ENCODE results near the gene NRXN3. TPM values are rescaled to one million over a fixed set of nuclear protein-coding genes. Genes with fewer than 3 reads are reported as not detected.

Gene NRXN3
- total RNA-seq, 5 donors from 2014 or later (not counting 1 experiment from before 2014, with no cell fraction given), result not detected

DNA sequence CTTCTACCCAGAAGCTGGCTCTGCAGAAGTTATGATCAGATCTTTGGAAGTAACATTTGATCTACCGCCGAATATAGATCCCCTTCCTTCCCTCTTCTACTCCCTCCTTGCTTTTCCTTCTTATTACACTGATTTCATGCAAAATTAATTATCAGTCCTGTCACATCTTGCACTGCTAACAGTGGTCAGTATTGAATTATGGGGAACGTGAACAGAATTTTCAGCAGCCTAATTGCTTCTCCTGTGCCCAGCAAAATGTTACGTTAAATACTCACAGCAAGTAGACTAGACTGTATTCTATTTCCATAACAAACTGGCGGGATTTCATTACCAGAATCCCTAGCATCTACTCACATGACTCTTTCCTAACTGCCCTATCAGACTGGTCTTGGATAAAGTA is 1444.3 kb downstream of the NRXN3 start:
- Mint-ChIP-seq H3K4me1 (peaks cover 0 to 5% (median 0%) of the 10 kb centered on the region in 3 donors), H3K4me3 (no peak overlapping the region), H3K27me3 (no peaks in the 10 kb centered on the region), H3K9me3 (peaks cover 0 to 9% (median 0%) of the 10 kb centered on the region in 3 donors), H3K27ac (no peak overlapping the region), H3K36me3 (no peaks in the 10 kb centered on the region)
- Histone ChIP-seq H3K9me3 (no peaks in the 10 kb centered on the region), H3K4me3 (ENCODE audit: control insufficient read depth in 1 of 2, extremely low read depth in 1 of 2, low read length in 1 of 2) (no peak overlapping the region), H3K27ac (ENCODE audit: low read length) (no peak overlapping the region), H3K4me1 (ENCODE audit: control insufficient read depth in 1 of 2, extremely low read depth in 1 of 2, insufficient read depth in 2 of 2, low read length in 2 of 2) (no peaks in the 10 kb centered on the region), H3K36me3 (ENCODE audit: control insufficient read depth in 2 of 2, extremely low read depth in 1 of 2, insufficient read depth in 1 of 2, low read length in 1 of 2) (no peaks in the 10 kb centered on the region), H3K27me3 (replicated peaks in 1 of 2; ENCODE audit: control insufficient read depth in 2 of 2, extremely low read depth in 1 of 2, insufficient read depth in 2 of 2, low read length in 1 of 2) (no peaks in the 10 kb centered on the region)
- no peak for ATAC-seq (replicated peaks in 1 of 4)
- DNase-seq, result no peak
- WGBS (ENCODE audit: insufficient coverage), result no CpG with 5 or more reads among the region's 5 CpGs
- CTCF ChIA-PET, result no interaction called here
- POLR2A ChIA-PET, result no interaction called here

GRCh38 chr14:79627058-79627457 is 1456.9 kb downstream of the NRXN3 start:
- no peaks in the 10 kb centered on the region for H3K4me1 ChIP-seq (ENCODE audit: control insufficient read depth in 1 of 2, extremely low read depth in 1 of 2, insufficient read depth in 2 of 2, low read length in 2 of 2)
- no peaks in the 10 kb centered on the region for H3K9me3 ChIP-seq
- no peak overlapping the region for H3K4me3 ChIP-seq (ENCODE audit: control insufficient read depth in 1 of 2, extremely low read depth in 1 of 2, low read length in 1 of 2)
- ATAC-seq (replicated peaks in 1 of 4), result no peak
- H3K27me3 ChIP-seq (replicated peaks in 1 of 2; ENCODE audit: control insufficient read depth in 2 of 2, extremely low read depth in 1 of 2, insufficient read depth in 2 of 2, low read length in 1 of 2), result no peaks in the 10 kb centered on the region
- ChIA-PET CTCF (no interaction called here), POLR2A (no interaction called here)
- H3K9me3 Mint-ChIP-seq, result peaks cover 9 to 13% (median 9%) of the 10 kb centered on the region in 3 donors
- no peak for DNase-seq
- H3K4me3 Mint-ChIP-seq, result no peak overlapping the region
- no peaks in the 10 kb centered on the region for H3K36me3 Mint-ChIP-seq
- H3K27me3 Mint-ChIP-seq, result no peaks in the 10 kb centered on the region
- no peak overlapping the region for H3K27ac Mint-ChIP-seq
- no peaks in the 10 kb centered on the region for H3K4me1 Mint-ChIP-seq
- no peaks in the 10 kb centered on the region for H3K36me3 ChIP-seq (ENCODE audit: control insufficient read depth in 2 of 2, extremely low read depth in 1 of 2, insufficient read depth in 1 of 2, low read length in 1 of 2)
- H3K27ac ChIP-seq (ENCODE audit: low read length), result no peak overlapping the region

DNA sequence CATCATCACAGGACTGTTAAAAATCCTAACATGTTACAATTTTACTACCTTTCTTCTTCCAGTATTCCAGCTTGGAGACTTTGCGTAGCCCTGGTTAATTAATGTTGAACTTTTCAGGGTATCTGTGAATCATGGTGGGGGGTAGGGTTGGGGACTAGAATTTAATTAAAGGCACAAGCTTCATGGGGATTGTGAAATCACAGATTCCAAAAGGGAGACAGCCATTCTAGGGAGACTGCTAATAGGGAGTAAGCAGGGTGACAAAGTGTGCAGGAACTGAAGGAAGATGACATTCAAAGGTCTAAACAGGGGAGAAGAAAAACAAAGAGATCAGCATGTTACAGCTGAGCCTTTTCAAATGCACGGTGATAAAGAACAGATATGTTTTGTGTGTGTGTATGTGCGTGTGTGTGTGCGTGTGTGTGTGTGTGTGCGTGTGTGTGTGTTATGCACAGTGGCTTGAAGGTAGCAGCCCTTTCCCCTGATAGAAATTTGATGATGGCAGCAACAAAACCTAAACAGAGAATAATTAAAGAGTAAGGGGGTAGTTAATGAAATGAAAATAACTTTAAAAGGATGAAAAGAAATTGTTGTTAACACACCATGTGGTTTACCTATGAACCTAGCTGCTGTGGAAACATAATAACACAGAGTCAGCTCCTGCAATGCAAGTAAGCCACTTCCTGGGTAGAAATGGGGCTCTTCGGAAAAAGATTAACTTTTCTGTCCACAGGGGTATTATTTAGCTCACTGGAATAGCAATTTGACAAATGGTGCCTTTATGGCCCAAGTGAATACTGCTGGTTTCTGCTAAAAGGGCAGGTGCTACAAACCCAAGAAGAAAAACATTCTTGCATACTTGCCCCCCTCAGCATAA is 1459.5 kb downstream of the NRXN3 start:
- H3K4me1 Mint-ChIP-seq, result no peaks in the 10 kb centered on the region
- Histone ChIP-seq H3K9me3 (no peaks in the 10 kb centered on the region), H3K4me1 (ENCODE audit: control insufficient read depth in 1 of 2, extremely low read depth in 1 of 2, insufficient read depth in 2 of 2, low read length in 2 of 2) (no peaks in the 10 kb centered on the region), H3K4me3 (ENCODE audit: control insufficient read depth in 1 of 2, extremely low read depth in 1 of 2, low read length in 1 of 2) (no peak overlapping the region), H3K36me3 (ENCODE audit: control insufficient read depth in 2 of 2, extremely low read depth in 1 of 2, insufficient read depth in 1 of 2, low read length in 1 of 2) (no peaks in the 10 kb centered on the region), H3K27ac (ENCODE audit: low read length) (no peak overlapping the region), H3K27me3 (replicated peaks in 1 of 2; ENCODE audit: control insufficient read depth in 2 of 2, extremely low read depth in 1 of 2, insufficient read depth in 2 of 2, low read length in 1 of 2) (no peaks in the 10 kb centered on the region)
- ChIA-PET CTCF (no interaction called here), POLR2A (no interaction called here)
- H3K36me3 Mint-ChIP-seq, result no peaks in the 10 kb centered on the region
- DNase-seq (no peak), ATAC-seq (replicated peaks in 1 of 4) (no peak)
- 66% methylated on average over 2 of the region's 6 CpGs for WGBS (ENCODE audit: insufficient coverage)
- H3K27me3 Mint-ChIP-seq, result no peaks in the 10 kb centered on the region
- no peak overlapping the region for H3K4me3 Mint-ChIP-seq
- peaks cover 9 to 17% (median 11%) of the 10 kb centered on the region in 3 donors for H3K9me3 Mint-ChIP-seq
- no peak overlapping the region for H3K27ac Mint-ChIP-seq

DNA sequence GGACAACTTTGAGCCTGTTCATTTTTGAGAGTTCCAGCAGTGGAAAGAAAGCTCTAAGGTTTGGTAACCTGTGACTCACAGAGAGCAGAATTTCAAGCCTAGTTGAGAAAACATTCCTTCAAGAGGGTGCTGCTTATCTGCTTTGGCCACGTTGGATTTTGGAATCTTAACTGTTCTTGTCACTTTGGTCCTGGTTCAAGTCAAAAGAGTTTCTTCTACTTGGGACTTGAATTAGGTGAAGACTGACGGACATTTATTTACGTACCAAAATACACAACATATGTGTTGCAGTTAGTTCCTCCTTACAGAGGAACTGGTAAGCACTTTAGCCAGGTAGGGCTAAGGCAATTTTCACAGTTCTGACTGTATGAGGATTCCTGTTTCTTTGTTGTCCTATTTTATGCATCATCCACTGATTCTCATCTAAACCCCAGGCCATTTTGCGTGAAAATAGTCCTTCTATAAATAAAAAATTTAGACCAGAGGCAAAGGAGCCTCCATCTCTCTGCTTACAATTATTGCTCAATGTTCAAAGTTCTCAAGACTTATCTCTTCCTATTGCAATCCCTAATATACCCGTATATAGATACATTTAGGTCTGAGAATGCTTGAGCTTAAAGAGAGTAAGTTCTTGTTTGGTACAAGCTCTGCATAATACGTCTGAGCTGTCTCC is 1460.3 kb downstream of the NRXN3 start:
- no peak overlapping the region for H3K4me3 Mint-ChIP-seq
- ATAC-seq (replicated peaks in 1 of 4), result no peak
- H3K27me3 Mint-ChIP-seq, result no peaks in the 10 kb centered on the region
- no peak overlapping the region for H3K4me3 ChIP-seq (ENCODE audit: control insufficient read depth in 1 of 2, extremely low read depth in 1 of 2, low read length in 1 of 2)
- WGBS (ENCODE audit: insufficient coverage), result 57% methylated on average over 1 of the region's 6 CpGs
- no peaks in the 10 kb centered on the region for H3K4me1 Mint-ChIP-seq
- no peaks in the 10 kb centered on the region for H3K27me3 ChIP-seq (replicated peaks in 1 of 2; ENCODE audit: control insufficient read depth in 2 of 2, extremely low read depth in 1 of 2, insufficient read depth in 2 of 2, low read length in 1 of 2)
- no peaks in the 10 kb centered on the region for H3K36me3 ChIP-seq (ENCODE audit: control insufficient read depth in 2 of 2, extremely low read depth in 1 of 2, insufficient read depth in 1 of 2, low read length in 1 of 2)
- no peak for DNase-seq
- no peaks in the 10 kb centered on the region for H3K9me3 ChIP-seq
- H3K36me3 Mint-ChIP-seq, result no peaks in the 10 kb centered on the region
- POLR2A ChIA-PET, result no interaction called here
- no peak overlapping the region for H3K27ac Mint-ChIP-seq
- no peak overlapping the region for H3K27ac ChIP-seq (ENCODE audit: low read length)
- H3K9me3 Mint-ChIP-seq, result peaks cover 5 to 19% (median 14%) of the 10 kb centered on the region in 3 donors
- CTCF ChIA-PET, result no interaction called here
- no peaks in the 10 kb centered on the region for H3K4me1 ChIP-seq (ENCODE audit: control insufficient read depth in 1 of 2, extremely low read depth in 1 of 2, insufficient read depth in 2 of 2, low read length in 2 of 2)

DNA sequence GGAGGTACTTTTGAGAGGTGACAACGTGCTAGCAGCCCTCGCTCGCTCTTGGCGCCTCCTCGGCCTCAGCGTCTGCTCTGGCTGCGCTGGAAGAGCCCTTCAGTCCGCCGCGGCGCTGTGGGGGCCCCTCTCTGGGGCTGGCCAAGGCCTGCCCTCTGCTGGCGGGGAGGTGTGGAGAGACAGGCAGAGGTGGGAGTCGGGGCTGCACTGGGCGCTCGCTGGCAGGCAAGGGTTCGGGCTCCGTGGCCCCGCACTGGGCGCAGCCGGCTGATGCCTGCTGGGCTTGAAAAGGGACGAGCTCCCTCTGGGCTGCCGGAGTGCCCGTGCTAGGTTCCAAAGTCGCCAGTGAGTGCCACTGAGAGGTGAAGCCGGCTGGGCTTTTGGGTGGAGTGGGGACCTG is 1461.1 kb downstream of the NRXN3 start:
- no peak overlapping the region for H3K4me3 Mint-ChIP-seq
- Histone ChIP-seq H3K9me3 (no peaks in the 10 kb centered on the region), H3K27me3 (replicated peaks in 1 of 2; ENCODE audit: control insufficient read depth in 2 of 2, extremely low read depth in 1 of 2, insufficient read depth in 2 of 2, low read length in 1 of 2) (no peaks in the 10 kb centered on the region), H3K4me3 (ENCODE audit: control insufficient read depth in 1 of 2, extremely low read depth in 1 of 2, low read length in 1 of 2) (no peak overlapping the region), H3K36me3 (ENCODE audit: control insufficient read depth in 2 of 2, extremely low read depth in 1 of 2, insufficient read depth in 1 of 2, low read length in 1 of 2) (no peaks in the 10 kb centered on the region), H3K27ac (ENCODE audit: low read length) (no peak overlapping the region), H3K4me1 (ENCODE audit: control insufficient read depth in 1 of 2, extremely low read depth in 1 of 2, insufficient read depth in 2 of 2, low read length in 2 of 2) (no peaks in the 10 kb centered on the region)
- ChIA-PET CTCF (interaction anchor here in 1 of 2 donors (0.5 kb wide), 1 partner anchor 13 kb away, joined by 5 read pairs; no protein-coding TSS in a partner anchor), POLR2A (no interaction called here)
- no peaks in the 10 kb centered on the region for H3K36me3 Mint-ChIP-seq
- 92% methylated on average over 12 of the region's 25 CpGs for WGBS (ENCODE audit: insufficient coverage)
- H3K9me3 Mint-ChIP-seq, result peaks cover 5 to 16% (median 14%) of the 10 kb centered on the region in 3 donors
- DNase-seq (no peak), ATAC-seq (replicated peaks in 1 of 4) (no peak)
- H3K27ac Mint-ChIP-seq, result no peak overlapping the region
- H3K27me3 Mint-ChIP-seq, result no peaks in the 10 kb centered on the region
- no peaks in the 10 kb centered on the region for H3K4me1 Mint-ChIP-seq

DNA sequence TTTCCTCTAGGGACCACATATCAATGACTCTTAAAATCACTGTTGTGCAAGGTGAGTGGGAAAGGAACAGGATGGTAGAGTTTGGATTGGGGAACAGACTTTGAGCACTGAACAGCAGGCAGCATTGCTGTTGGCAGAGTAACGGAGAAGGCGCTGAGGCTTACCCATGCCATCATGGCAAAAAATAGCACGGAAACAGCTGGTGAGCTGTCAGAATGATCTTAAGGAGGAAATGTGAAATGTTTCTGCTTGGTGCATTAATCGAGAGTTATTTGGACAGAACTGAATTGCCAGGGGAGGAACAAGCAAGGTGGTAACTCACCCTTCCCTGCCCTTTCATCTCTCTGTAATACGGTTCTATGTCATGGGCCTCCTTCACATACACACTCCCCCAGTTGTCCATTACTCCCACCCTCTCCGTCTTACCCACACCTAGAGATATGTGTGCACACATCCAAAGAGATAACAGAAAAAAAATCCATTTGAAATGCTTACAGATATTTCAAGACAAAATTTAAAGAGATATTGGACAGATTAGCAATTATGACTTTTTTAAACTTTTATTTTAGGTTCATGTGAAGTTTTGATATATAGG is 1468.6 kb downstream of the NRXN3 start:
- CTCF ChIA-PET, result no interaction called here
- DNase-seq (no peak), ATAC-seq (replicated peaks in 1 of 4) (no peak)
- POLR2A ChIA-PET, result no interaction called here
- H3K27me3 Mint-ChIP-seq, result no peaks in the 10 kb centered on the region
- H3K36me3 Mint-ChIP-seq, result no peaks in the 10 kb centered on the region
- Histone ChIP-seq H3K27me3 (replicated peaks in 1 of 2; ENCODE audit: control insufficient read depth in 2 of 2, extremely low read depth in 1 of 2, insufficient read depth in 2 of 2, low read length in 1 of 2) (no peaks in the 10 kb centered on the region), H3K4me1 (ENCODE audit: control insufficient read depth in 1 of 2, extremely low read depth in 1 of 2, insufficient read depth in 2 of 2, low read length in 2 of 2) (no peaks in the 10 kb centered on the region), H3K36me3 (ENCODE audit: control insufficient read depth in 2 of 2, extremely low read depth in 1 of 2, insufficient read depth in 1 of 2, low read length in 1 of 2) (no peaks in the 10 kb centered on the region), H3K4me3 (ENCODE audit: control insufficient read depth in 1 of 2, extremely low read depth in 1 of 2, low read length in 1 of 2) (no peak overlapping the region), H3K27ac (ENCODE audit: low read length) (no peak overlapping the region), H3K9me3 (no peaks in the 10 kb centered on the region)
- peaks cover 7 to 12% (median 9%) of the 10 kb centered on the region in 3 donors for H3K9me3 Mint-ChIP-seq
- H3K27ac Mint-ChIP-seq, result no peak overlapping the region
- no peaks in the 10 kb centered on the region for H3K4me1 Mint-ChIP-seq
- no peak overlapping the region for H3K4me3 Mint-ChIP-seq
- WGBS (ENCODE audit: insufficient coverage), result 39% methylated on average over 3 of the region's 6 CpGs
